NCI-H774 (cell line): ENCODE data around the gene MTNR1A.

ENCODE experiments used
- DNase-seq: peaks from one replicate; lab custom pipeline; 2025; lab: John Stamatoyannopoulos, UW

Gene MTNR1A

GRCh38 chr4:186554914-186555827, at the start of gene MTNR1A:
Gene MTNR1A (minus strand): TSS chr4:186555567. CDS start chr4:186555365, 202 bp downstream.
- DNase-seq, result no peak

GRCh38 chr4:186604124-186604807, 48.9 kb upstream of the MTNR1A start:
- peak; percentile 0 for DNase-seq

- DNase-seq, result no peak
These were observed 47.6 kb upstream of the MTNR1A start for GRCh38 chr4:186602978-186603377.

GRCh38 chr4:186599483-186599882, 44.1 kb upstream of the MTNR1A start:
- DNase-seq, result no peak

- no peak for DNase-seq
These were observed 43.3 kb upstream of the MTNR1A start for GRCh38 chr4:186598686-186599085.

- DNase-seq, result no peak
These were observed 41.6 kb upstream of the MTNR1A start for GRCh38 chr4:186596850-186597390.

GRCh38 chr4:186596346-186596745, 41.0 kb upstream of the MTNR1A start:
- DNase-seq, result no peak

GRCh38 chr4:186593587-186593973, 38.2 kb upstream of the MTNR1A start:
- no peak for DNase-seq

- no peak for DNase-seq
These were observed 37.7 kb upstream of the MTNR1A start for GRCh38 chr4:186592966-186593586.

GRCh38 chr4:186592445-186592844, 37.1 kb upstream of the MTNR1A start:
- no peak for DNase-seq

GRCh38 chr4:186591651-186592050, 36.3 kb upstream of the MTNR1A start:
- DNase-seq, result no peak

- DNase-seq, result no peak
These were observed 33.1 kb upstream of the MTNR1A start for GRCh38 chr4:186588503-186588902.

- no peak for DNase-seq
These were observed 32.1 kb upstream of the MTNR1A start for GRCh38 chr4:186587416-186588018.

- no peak for DNase-seq
These were observed 30.8 kb upstream of the MTNR1A start for GRCh38 chr4:186586205-186586604.

GRCh38 chr4:186584912-186585311, 29.5 kb upstream of the MTNR1A start:
- no peak for DNase-seq

- no peak for DNase-seq
These were observed 26.1 kb upstream of the MTNR1A start for GRCh38 chr4:186581421-186581820.

GRCh38 chr4:186580669-186581068, 25.3 kb upstream of the MTNR1A start:
- DNase-seq, result no peak

- DNase-seq, result no peak
These were observed 15.0 kb upstream of the MTNR1A start for GRCh38 chr4:186570193-186570996.

GRCh38 chr4:186569533-186570192, 14.3 kb upstream of the MTNR1A start:
- no peak for DNase-seq

- DNase-seq, result no peak
These were observed 10.7 kb upstream of the MTNR1A start for GRCh38 chr4:186566068-186566467.

GRCh38 chr4:186563761-186564160, 8.4 kb upstream of the MTNR1A start:
- DNase-seq, result no peak
